DMS153 treated with DMSO at 0.1 percent for 48 hours (cell line): ENCODE data around the gene STX16.

Source experiments
- DNase-seq: peaks from one replicate; lab custom pipeline; 2025; ENCODE audit not compliant: unreplicated experiment; lab: John Stamatoyannopoulos, UW

The STX16 gene

DNA sequence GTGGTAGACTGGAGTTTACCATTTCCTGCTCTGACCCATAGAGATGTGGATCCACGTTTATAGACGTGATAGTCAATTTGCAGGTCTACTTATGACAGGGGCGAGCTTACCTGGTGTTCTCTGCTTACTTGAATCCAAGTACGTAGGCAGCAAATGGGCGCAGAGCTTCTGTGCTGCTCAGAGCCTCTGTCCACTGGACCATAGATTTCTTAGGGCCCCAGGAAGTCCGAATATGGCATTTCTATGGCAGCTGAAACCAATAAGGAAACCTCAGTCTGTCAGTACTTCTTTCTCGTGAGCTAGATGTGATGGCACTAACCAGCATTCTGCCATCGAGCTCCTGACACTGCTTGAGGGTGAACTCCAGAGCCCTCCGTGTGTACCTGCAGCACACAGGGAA, 22.0 kb downstream of the STX16 start:
- no peak for DNase-seq

DNA sequence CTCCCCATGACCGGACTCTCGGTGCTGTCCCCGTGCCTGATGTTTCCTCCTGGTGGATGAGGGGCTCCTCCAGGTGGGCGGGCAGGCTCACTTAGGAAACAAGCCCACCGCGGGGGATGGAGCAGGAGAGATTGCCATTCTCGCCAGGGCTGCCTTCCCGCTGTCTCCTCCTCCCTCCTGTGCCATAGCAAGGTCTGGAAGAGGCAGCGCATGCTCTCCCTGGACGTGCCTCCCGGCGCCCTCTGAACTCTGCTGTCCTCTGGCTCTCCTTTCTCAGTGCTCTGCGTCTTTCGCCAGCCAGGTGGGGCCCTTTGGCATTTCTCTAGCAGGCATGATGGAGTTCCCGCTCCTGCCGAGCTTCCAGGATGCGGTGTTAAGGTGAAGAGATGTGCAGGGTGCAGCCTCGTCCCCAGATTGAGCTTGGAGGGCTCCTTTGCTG, 24.1 kb downstream of the STX16 start:
- DNase-seq, result no peak

- no peak for DNase-seq
Measured at GRCh38 chr20:58675641-58676040, 24.6 kb downstream of the STX16 start.

DNA sequence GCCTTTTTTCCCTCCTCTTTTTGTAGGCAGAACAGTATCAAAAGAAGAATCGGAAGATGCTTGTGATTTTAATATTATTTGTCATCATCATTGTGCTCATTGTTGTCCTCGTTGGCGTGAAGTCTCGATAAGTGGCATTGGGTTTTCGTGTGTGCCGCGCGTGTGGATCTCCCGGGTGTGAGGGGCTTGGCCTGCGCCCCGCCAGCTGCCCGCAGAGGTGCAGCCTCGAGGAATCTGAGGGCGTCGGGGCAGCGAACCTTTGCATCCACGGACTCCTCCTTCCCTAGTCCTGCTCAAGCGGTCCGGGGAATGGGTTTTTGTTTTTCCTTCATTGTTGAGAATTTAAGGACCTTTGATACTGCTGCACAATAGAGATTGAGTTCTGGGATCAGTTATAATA, 25.1 kb downstream of the STX16 start:
- DNase-seq, result no peak

DNA sequence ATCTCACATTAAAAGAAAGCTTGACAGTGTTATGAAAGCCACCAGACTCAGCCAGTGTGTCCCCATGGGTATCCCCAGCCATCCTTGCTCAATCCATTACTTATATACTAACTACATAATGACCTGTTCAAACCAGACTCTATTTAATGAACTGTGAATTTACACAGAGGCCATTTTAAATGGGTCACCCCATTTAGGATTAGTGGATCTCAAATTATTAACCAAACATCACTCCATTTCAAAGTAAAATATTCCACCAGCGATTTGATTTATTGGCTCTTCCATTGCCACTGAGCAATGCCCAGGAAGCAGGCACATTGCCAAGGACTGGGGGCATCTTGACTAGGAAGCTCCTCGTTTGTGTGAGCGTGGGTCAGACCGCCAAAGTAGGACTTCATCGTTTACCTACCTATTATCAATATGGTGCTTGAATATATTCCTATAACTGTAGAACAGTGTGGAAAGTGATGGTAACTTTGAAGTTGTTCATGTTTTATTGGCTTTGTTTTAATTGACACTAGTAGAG, 26.1 kb downstream of the STX16 start:
- DNase-seq, result no peak

DNA sequence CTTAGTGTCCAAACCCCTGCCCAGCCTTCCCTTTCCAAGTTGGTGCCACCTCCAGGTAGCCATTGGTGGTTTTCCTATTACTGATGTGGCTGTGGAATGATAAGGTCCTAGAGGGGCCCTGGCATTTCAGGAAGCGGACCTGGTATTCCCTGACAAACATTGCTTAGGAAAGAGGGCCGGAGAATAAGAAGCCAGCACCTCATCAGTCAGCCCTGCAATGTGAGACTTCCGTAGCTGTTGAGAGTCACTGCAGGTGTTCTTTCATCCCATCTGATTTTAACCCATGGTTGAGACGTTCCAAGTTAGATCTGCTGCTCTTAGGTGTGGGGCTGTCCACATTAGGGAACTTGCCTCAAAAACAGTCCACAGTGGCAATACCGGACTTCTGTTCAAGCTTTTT, 26.7 kb downstream of the STX16 start:
- DNase-seq, result no peak

GRCh38 chr20:58678806-58679205, 27.7 kb downstream of the STX16 start:
- DNase-seq, result no peak

DNA sequence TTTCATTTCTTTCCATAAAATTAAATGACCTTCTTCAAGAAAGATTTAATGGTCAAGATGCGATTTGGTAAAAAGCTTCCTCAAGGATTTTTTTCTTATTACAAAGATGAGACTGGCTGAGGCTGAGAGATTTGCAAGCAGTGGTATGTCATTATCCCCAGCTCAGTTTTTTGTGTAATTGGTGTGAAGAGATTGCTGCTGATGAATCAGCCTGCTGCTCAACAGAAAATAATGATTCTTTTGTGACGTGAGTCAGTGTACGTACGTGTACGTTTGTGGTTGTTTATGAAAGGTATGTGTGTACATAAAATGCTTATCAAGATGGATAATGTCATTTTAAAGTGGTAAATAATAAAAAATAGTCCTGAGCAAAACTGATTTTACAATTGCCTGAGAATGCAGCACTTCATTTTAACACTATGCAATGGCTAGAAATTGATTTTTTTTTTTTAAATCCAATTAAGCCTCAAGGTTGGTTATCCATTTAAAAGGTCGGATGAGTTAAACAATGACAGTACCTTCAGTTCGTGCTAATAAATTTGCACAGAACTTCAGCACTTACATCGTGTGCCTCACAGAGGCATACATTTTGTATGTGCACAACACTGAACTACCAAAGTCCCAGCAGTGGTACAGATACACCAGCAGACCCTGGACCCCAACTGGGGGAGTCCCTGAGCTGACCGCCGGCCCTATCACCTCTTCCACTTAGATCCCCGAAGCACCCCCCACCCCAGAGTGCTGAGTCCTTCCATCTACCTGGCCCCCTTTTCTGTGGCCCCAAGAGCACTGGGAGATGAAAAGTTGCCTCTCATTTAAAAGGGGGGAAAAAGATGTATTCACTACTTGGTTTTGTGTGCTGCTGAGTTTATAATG, 31.8 kb downstream of the STX16 start:
- no peak for DNase-seq

DNA sequence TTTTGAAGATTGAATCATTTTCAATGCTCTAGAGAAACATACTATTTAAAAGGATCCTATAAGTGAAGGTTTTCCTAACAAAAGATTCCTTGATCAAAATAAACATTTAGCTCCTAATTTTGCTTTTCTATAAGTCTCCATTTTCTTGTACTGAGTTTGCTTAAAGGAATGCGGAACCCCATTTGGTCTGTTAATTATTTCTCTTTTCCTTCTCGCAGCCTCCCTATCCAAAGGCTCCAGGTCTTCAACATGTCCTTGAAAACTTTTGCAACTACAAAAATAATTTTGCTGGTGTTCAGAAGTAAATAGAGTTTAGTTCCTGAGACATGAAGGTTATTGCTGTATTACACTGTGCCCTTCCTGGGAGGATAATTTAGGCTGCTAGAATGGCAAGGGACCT, 33.2 kb downstream of the STX16 start:
- DNase-seq, result no peak

DNA sequence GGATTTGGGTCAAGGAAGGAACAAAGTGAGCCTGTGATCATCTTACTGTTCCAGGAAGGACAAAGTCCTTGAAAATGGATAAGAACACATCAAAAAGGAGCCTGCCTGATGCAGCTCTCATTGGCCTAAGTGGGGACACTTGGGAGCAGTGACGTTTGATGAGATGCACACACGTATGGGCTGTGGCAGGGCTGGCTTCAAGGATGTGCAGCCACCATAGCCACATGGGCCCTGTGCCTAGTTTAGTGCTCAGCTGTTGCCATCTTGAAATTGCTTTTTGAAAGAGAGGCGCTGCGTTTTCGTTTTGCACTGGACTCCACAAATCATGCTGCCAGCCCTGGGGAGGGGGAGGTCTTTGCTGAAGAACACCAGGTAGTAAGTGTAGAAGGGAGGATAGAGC, 34.9 kb downstream of the STX16 start:
- no peak for DNase-seq

GRCh38 chr20:58688414-58688813, 37.3 kb downstream of the STX16 start:
- DNase-seq, result no peak

- no peak for DNase-seq
Measured at GRCh38 chr20:58688840-58689239, 37.8 kb downstream of the STX16 start.

GRCh38 chr20:58690396-58691135, 39.5 kb downstream of the STX16 start:
- no peak for DNase-seq

DNA sequence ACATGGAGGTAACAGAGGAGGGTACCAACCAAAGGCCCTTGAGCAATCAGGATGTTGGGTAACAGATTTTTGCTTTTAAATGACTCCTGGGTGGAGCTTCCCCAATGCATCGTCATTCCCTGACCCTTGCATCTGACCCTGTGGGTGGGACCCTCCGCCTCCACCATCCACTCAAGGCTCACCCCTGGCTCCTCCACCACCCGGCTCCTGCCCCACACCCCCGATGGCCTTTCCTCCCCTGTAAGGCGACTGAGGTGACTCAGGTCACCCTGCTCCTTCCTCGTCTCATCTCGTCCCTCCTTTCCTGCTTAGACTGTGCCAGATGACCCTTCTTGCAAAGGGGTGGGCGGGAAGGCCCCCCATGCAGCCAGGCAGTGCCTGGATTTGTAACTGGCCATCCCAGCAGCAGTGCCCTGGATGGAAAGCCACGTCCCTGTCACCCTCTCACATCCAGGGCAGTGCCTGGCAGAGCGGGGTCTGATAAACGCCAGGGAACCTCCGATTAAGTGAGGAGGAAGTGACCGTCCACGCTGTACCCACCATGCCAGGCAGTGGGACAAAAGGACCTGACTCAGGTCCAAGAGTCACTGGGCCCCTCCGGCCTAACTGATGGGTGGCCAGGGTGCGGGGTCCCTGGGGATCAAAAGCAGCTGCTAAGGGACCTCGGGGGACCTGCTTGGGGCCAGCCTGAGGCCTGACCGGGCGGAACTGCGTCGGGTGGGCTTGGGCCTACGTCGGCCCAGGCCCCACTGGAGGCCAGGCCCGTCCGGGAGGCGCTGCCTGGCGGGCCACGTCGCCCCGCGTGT, 40.9 kb downstream of the STX16 start:
- DNase-seq, result no peak

DNA sequence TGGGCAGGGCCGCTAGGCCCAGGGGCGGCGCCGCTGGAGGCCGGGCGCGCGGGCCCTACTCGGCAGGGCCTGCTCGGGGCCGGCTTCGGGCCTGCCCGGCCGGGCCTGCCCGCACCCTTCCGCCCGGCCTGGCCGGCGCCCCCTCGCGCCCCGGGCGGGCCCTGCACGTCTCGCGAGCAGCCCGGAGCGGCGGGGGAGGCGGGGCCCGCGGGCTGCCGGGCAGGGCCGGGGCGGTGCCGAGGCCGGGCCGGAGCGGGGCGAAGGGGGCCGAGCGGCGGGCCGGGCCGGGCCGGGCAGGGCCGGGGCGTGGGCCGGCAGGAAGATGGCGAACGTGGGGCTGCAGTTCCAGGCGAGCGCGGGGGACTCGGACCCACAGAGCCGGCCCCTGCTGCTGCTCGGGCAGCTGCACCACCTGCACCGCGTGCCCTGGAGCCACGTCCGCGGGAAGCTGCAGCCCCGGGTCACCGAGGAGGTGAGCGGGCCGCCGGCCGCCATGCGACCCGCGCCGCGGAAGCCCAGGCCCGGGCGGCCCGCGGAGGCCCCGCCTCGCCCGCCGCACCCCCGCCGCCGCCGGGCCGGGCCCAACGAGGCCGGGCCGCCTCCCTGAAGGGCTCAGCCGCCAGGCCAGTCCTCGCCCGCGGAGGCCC, 41.6 kb downstream of the STX16 start, which contains the start of gene NPEPL1:
Gene NPEPL1 (plus strand): TSS at position 222 of the 647 bp plus-strand sequence. CDS start 101 bp downstream, at position 323.
- no peak for DNase-seq

DNA sequence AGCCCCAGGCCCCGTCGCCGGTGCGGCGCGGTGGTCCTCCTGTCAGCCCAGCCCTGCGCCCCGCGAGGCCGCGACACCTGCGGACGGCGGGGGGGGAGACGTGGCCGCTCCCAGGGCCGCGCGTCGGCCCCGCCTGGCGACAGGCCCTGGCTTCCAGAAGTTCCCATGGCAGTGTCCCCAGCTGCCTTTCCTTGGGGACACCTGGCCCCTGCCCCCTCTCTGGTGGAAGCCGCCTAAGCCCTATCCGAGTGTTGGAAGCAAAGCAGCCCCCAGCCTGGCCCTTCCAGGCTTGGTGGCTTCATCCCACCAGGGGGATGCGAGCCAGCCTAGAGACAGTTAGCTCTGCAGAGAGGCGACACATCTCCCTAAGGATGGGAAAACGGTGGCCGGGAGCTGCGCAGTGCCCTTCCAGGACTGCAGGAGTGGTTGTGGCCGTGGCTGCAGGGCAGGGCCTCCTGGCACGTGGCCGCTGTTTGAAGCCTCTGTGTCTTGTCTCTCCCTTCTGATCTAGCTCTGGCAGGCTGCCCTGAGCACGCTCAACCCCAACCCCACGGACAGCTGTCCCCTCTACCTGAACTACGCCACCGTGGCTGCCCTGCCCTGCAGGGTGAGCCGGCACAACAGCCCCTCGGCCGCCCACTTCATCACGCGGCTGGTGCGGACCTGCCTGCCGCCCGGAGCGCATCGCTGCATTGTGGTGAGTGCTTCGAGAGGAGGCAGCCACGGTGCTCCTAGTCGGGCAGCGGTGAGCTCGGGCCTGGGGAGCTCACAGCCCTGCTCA, 42.3 kb downstream of the STX16 start:
- no peak for DNase-seq

- no peak for DNase-seq
Measured at GRCh38 chr20:58694241-58695083, 43.4 kb downstream of the STX16 start.

GRCh38 chr20:58695084-58695722, 44.1 kb downstream of the STX16 start:
- DNase-seq, result no peak
